MM.1S (cell line): Measurements from ENCODE around the gene ADGRD2.

ENCODE experiments used
- DNase-seq: peaks from one replicate; pipeline ENCODE4 v3.0.0-alpha.2; 2015
- H2AFZ ChIP-seq: fragments of 300-600 bp; sonication (generic); 2 replicates; pipeline ENCODE4 v1.6.0; 2016; ENCODE audit warnings: antibody characterized with exemption, low read length
- H3F3A ChIP-seq: fragments of 300-600 bp; sonication (generic); 2 replicates; pipeline ENCODE4 v1.6.1; 2016; ENCODE audit warnings: mild to moderate bottlenecking, antibody characterized with exemption, low read length, moderate library complexity, mixed read lengths; ENCODE audit not compliant: insufficient read depth
- H3K27ac ChIP-seq: fragments of 300-600 bp; sonication (generic); 2 replicates; pipeline ENCODE4 v1.5.1; 2016; ENCODE audit warnings: mild to moderate bottlenecking, low read length
- H3K27me3 ChIP-seq: fragments of 300-600 bp; sonication (generic); replicated peaks from 2 replicates; pipeline ENCODE4 v1.6.0; 2016; ENCODE audit warnings: low read length; ENCODE audit not compliant: insufficient read depth
- H3K36me3 ChIP-seq: fragments of 300-600 bp; sonication (generic); replicated peaks from 2 replicates; pipeline ENCODE4 v1.6.1; 2016; ENCODE audit warnings: mild to moderate bottlenecking, low read length, mixed read lengths; ENCODE audit not compliant: insufficient read depth
- H3K4me1 ChIP-seq: fragments of 300-600 bp; sonication (generic); 2 replicates; pipeline ENCODE4 v1.6.1; 2016; ENCODE audit warnings: low read length, mixed read lengths
- H3K4me2 ChIP-seq: fragments of 300-600 bp; sonication (generic); 2 replicates; pipeline ENCODE4 v1.6.0; 2016; ENCODE audit warnings: low read depth, low read length
- H3K4me3 ChIP-seq: fragments of 300-600 bp; sonication (generic); 2 replicates; pipeline ENCODE4 v1.5.1; 2016; ENCODE audit warnings: low read length, mixed read lengths
- H3K79me2 ChIP-seq: fragments of 300-600 bp; sonication (generic); 2 replicates; pipeline ENCODE4 v1.6.1; 2016; ENCODE audit warnings: mixed run types, low read length, mixed read lengths
- H3K9ac ChIP-seq: fragments of 300-600 bp; sonication (generic); 2 replicates; pipeline ENCODE4 v1.6.1; 2016; ENCODE audit warnings: low read length, mixed read lengths
- H3K9me2 ChIP-seq: fragments of 300-600 bp; sonication (generic); replicated peaks from 2 replicates; pipeline ENCODE4 v1.6.1; 2016; ENCODE audit warnings: mild to moderate bottlenecking, low read length, mixed read lengths; ENCODE audit not compliant: insufficient read depth
- H3K9me3 ChIP-seq: fragments of 300-600 bp; sonication (generic); replicated peaks from 2 replicates; pipeline ENCODE4 v1.6.1; 2016; ENCODE audit warnings: mild to moderate bottlenecking, low read length, mixed read lengths; ENCODE audit not compliant: insufficient read depth
- H4K20me1 ChIP-seq: fragments of 300-600 bp; sonication (generic); 2 replicates; pipeline ENCODE4 v1.6.1; 2016; ENCODE audit warnings: mild to moderate bottlenecking, low read length, moderate library complexity, mixed read lengths; ENCODE audit not compliant: insufficient read depth
- EZH2 ChIP-seq: fragments of 300-600 bp; sonication (generic); optimal IDR thresholded peaks from 2 replicates; pipeline ENCODE3; 2017; ENCODE audit warnings: low read depth, mild to moderate bottlenecking, antibody characterized with exemption, low read length, mixed read lengths
- EZH2phosphoT487 ChIP-seq: fragments of 300-600 bp; sonication (generic); IDR thresholded peaks from 2 replicates; pipeline ENCODE4 v1.6.1; 2018; ENCODE audit warnings: antibody characterized with exemption, low read length
- TF ChIP-seq, protein P1 (sequence below): fragments of 300-600 bp; sonication (generic); IDR thresholded peaks from 2 replicates; pipeline ENCODE4 v1.5.1; 2016; ENCODE audit warnings: antibody characterized with exemption, low read length, mixed read lengths

ADGRD2 gene

DNA sequence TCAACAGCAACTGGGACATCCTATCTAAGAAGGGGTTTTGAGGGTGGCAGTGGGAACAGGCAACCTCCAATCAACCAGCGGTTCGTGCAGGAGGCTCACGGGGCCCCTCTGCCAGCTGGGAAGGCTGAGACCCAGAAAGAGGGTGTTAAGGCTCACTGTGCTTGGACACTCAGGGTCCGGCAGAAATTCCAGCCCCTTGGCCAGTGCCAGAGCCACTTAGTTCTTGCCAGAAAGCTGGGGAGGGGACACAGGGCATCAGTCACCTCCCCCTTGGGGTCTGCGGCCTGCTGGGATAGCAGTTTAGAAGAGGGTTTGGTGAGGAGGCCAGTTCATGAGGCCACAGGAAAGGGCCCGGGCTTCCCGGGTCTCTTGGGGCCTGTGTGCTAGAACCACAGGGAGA lies 20.5 kb downstream of the ADGRD2 start:
- Histone ChIP-seq H4K20me1 (no peaks in the 10 kb centered on the region), H3K9me2 (no peaks in the 10 kb centered on the region), H3K36me3 (no peaks in the 10 kb centered on the region), H3F3A (no peaks in the 10 kb centered on the region), H3K4me2 (no peak overlapping the region), H3K9ac (no peak overlapping the region), H3K4me3 (no peak overlapping the region), H3K27me3 (peaks cover 12% of the 10 kb centered on the region; the same call in 1 of the 2 replicates), H3K27ac (no peak overlapping the region), H2AFZ (no peak overlapping the region), H3K9me3 (no peaks in the 10 kb centered on the region), H3K4me1 (no peaks in the 10 kb centered on the region), H3K79me2 (no peaks in the 10 kb centered on the region)
- TF ChIP-seq EZH2 (no peak), EZH2phosphoT487 (no peak)
- TF ChIP-seq, protein P1, sequence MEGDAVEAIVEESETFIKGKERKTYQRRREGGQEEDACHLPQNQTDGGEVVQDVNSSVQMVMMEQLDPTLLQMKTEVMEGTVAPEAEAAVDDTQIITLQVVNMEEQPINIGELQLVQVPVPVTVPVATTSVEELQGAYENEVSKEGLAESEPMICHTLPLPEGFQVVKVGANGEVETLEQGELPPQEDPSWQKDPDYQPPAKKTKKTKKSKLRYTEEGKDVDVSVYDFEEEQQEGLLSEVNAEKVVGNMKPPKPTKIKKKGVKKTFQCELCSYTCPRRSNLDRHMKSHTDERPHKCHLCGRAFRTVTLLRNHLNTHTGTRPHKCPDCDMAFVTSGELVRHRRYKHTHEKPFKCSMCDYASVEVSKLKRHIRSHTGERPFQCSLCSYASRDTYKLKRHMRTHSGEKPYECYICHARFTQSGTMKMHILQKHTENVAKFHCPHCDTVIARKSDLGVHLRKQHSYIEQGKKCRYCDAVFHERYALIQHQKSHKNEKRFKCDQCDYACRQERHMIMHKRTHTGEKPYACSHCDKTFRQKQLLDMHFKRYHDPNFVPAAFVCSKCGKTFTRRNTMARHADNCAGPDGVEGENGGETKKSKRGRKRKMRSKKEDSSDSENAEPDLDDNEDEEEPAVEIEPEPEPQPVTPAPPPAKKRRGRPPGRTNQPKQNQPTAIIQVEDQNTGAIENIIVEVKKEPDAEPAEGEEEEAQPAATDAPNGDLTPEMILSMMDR: no peak
- no peak for DNase-seq

DNA sequence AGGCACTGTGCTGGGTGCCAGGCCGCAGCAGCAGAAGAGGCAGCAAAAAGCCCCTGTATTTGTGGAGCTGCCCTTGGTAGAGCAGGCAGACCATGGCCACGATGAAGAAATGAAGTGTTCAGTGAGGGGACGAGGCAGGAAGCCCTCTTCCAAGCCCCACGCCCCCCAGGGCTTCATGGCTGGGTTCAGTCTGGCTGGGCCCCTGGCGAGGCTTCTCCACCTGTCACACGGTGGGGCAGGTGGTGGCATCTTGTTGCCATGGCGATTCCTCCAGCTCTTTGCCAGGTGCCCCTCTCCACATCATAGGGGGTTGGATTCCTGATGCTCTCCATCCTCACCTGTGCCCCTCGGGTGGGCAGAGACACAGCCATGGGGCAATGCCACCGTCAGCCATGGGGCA lies 21.5 kb downstream of the ADGRD2 start:
- Histone ChIP-seq H3K27me3 (peaks cover 22% of the 10 kb centered on the region), H3K27ac (no peak overlapping the region), H3K4me2 (no peak overlapping the region), H3K36me3 (no peaks in the 10 kb centered on the region), H3K9me3 (no peaks in the 10 kb centered on the region), H3K9me2 (no peaks in the 10 kb centered on the region), H2AFZ (no peak overlapping the region), H4K20me1 (no peaks in the 10 kb centered on the region), H3F3A (no peaks in the 10 kb centered on the region), H3K9ac (no peak overlapping the region), H3K79me2 (no peaks in the 10 kb centered on the region), H3K4me3 (no peak overlapping the region), H3K4me1 (no peaks in the 10 kb centered on the region)
- no peak for DNase-seq
- TF ChIP-seq, protein P1: no peak
- TF ChIP-seq EZH2 (no peak), EZH2phosphoT487 (no peak)

DNA sequence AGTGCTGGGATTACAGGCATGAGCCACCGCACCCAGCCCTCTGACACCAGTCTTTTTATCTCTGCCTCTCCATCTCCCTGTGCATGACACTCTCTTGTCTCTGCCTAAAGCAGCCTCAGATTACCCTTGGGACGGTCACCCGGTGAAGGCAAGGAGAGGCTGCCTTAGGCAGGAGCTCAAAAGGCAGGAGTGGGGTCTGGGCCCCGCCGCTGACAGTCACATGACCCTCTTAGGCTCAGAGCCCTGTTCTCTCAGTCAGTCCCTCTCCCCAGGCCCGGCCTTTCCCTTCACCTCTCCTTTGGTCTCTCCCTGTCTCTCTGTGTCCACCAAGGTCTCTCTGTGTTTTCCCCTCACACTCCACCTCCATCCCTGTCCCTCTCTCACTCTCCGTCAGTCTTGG lies 22.5 kb downstream of the ADGRD2 start:
- Histone ChIP-seq H2AFZ (no peak overlapping the region), H3K9me3 (no peaks in the 10 kb centered on the region), H3K4me3 (no peak overlapping the region), H3K9me2 (no peaks in the 10 kb centered on the region), H3K4me1 (no peaks in the 10 kb centered on the region), H3K27me3 (peaks cover 25% of the 10 kb centered on the region), H3K4me2 (no peak overlapping the region), H3K36me3 (no peaks in the 10 kb centered on the region), H3K79me2 (no peaks in the 10 kb centered on the region), H4K20me1 (no peaks in the 10 kb centered on the region), H3F3A (no peaks in the 10 kb centered on the region), H3K9ac (no peak overlapping the region), H3K27ac (no peak overlapping the region)
- no peak for DNase-seq
- TF ChIP-seq EZH2phosphoT487 (no peak), EZH2 (no peak)
- TF ChIP-seq, protein P1: no peak
